T-helper 22 cell (primary cell): ENCODE measurements around the gene TNFSF8.

ENCODE experiments used
- DNase-seq: peaks from one replicate; pipeline ENCODE4 v3.0.0-alpha.2; 2020; ENCODE audit warnings: low read depth

The TNFSF8 gene

DNA sequence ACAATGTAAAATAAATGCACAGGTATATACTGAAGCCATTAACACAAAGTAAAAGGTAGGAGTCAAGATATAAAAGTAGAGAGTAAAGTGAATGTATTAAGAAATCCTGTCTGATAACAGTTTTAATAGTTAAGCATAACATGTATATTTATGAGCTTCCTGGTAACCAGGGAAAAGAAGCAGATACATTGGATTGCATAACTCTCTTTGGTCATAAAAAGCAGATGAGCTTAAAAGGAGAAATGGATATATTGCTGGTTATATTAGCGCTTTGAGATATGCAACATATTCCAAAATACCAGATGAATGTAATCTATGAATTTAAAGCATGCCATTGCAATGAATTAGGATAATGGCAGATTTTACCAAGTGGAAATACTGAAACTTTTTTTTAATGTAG, 6.2 kb upstream of the TNFSF8 start:
- no peak for DNase-seq

GRCh38 chr9:114935119-114935518, 4.7 kb upstream of the TNFSF8 start:
- DNase-seq: no peak

GRCh38 chr9:114932502-114932901, 2.1 kb upstream of the TNFSF8 start:
- DNase-seq: no peak

DNA sequence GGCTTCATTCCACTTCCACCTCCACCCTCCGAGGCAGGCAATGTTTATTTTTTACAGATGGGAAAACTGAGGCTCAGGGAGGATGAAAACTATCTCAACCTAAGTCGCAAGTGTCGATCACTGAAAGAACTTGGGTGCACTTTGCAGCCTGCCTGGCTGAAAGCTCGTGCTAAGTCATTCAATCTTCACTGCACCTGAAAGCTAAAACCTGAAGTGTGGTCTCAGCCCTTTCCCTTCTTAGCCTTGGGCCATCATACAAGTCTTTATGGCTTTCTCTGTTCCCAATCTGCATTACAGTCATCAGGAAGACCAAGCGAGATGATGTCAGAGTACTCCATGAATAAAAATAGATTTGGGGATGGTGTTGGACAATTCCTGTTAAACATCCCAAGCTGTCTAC, 1.0 kb upstream of the TNFSF8 start:
- DNase-seq: no peak

DNA sequence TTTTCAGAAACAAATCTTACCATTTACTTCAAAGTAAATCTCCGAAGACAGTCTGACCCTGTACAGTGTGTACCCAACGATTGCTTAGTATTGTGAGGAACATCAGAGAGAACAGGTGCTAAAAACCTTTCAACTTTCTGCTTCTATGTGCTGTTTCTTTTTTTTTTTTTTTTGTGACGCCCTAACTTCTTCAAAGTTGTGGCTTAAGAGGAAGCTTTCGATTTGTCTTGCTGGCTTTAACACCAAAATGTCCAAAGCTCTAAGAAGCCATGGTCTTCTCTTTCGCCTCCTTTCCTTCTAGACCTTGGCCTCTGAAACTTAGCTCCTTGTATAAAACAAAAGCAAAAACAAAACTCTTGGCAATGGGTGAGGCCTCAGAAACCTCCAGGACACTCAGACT, 1.2 kb downstream of the TNFSF8 start:
- no peak for DNase-seq

- DNase-seq: no peak
Measured at GRCh38 chr9:114928671-114929070, 1.7 kb downstream of the TNFSF8 start.

GRCh38 chr9:114928136-114928535, 2.3 kb downstream of the TNFSF8 start:
- DNase-seq: no peak

DNA sequence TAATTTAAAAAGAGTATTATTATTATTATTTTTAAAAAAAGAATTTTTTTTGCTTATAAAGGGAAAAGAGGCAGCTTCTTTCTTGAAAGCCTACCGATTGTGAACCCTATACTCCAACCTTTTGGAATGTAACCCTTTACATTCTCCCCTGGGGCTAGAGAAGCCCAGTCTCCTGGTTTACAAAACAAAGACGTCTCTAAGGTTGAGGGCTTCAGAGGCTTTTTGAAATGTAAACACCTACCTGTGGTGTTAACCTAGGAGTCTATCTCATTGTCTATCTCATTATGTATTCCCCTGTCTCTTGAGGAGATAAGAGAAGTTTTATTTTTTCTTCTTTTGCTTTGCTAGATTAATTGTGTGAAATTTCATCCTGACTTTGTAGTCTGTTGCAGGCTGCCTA, 4.7 kb downstream of the TNFSF8 start:
- DNase-seq: no peak

- no peak for DNase-seq
Measured at GRCh38 chr9:114925039-114925438, 5.4 kb downstream of the TNFSF8 start.

DNA sequence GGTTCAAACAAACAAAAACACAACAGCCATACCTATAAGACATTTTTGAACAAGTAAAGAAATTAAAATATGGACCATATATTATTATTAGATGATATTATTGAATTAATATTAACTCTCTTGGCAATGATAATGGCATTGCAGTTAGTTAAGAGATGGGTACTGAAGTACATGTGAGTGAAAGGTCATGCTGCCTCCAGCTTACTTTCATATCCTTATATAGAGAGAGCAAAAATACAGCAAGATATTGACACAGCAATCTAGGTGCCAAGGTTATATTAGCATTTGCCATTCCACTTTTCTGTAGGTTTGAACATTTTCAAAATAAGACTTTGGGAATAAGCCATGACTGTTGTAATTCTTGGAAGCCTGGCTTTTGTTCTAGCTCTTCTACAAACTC, 6.1 kb downstream of the TNFSF8 start:
- DNase-seq: no peak

DNA sequence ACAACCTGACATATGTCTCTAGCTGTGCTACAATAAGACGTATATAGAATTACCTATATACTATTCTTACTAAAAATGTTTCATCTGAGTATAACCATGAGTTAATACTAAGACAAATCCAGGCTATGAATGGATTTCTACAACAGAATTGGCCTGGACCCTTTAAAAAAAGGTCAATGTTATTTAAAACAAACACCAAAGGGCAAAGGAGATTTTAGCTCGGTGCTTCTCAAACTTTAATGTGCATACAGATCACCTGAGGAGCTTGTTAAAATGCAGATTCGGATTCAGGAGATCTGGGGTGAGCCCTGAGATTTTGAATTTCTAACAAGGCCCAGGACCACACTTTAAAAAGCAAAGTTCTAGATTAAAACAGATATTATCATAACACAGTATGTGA, 6.5 kb downstream of the TNFSF8 start:
- no peak for DNase-seq

DNA sequence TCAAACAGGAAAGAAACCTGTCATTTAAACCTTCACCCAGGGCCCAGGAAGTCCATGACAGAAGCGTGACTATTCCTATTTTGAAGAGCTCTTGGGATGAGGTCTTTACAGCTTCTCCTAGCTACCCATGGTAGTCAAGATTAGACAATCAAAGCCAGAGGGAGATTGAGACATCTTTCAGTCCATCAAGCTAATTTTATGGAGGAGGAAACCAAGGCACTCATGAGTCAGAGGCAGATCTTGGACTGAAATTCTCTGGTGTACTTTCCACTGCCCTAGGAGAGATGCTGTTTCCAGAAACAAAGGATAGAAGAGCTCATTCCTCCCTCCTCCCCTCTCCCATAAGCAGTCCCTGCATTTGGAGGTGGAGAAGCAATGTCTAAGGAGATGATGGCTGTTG, 9.2 kb downstream of the TNFSF8 start:
- no peak for DNase-seq

DNA sequence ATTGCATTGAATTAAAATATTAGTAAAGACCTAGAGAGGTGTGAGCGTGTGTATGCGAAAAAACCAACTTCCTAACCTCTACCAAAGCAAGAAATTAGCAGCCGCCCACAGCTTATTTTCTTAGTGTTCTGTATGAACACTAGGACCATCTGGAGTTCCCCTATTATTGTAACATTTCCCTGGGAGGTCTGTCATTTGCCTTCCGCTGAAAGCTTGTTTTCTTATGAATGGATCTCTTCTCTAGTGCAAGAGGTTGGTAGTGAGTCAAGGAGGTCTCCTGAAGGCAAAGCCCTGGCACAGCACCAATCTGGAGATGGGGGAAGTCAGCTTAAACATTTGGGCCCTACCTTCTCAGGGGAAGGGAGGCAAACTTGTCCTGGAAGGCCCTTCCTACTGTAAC, 10.8 kb downstream of the TNFSF8 start:
- no peak for DNase-seq

DNA sequence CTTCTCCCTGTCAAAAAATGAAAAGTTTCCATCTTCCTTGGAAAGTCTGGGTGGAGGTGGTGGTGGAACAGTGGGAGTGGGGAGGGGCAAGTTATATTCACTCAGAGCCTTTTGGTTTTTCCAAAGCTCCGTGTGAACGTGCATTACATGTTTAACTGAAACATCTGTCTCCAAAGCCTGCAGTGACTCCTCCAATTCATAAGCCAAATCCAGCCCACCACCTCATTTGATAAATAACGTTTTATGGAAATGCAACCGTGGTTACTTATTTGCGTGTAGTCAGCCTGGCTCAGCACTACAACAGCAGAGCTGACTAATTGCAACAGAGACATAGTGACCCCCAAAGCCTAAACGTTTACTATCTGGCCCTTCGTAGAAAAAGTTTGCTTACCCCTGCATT, 13.9 kb downstream of the TNFSF8 start:
- DNase-seq: no peak

DNA sequence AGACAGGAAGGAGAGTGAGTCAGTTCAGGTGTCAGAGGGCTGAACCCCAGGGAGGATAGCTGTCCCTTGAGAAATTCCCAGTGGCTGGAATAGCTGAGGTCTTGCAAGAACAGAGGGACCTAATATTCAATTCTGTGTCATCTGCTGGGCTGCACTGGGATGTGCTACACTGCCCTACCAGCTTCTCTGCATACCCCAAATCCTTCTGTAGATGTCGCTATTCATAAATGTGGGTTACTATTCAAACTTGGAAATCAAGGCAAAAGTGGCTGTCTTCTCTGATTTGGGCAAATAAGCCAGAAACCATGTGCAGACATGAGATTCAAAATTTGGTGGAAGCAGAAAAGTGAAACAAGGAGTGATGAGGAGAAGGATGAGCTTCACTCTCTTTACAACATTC, 16.3 kb downstream of the TNFSF8 start:
- DNase-seq: no peak

GRCh38 chr9:114913656-114914055, 16.7 kb downstream of the TNFSF8 start:
- no peak for DNase-seq

DNA sequence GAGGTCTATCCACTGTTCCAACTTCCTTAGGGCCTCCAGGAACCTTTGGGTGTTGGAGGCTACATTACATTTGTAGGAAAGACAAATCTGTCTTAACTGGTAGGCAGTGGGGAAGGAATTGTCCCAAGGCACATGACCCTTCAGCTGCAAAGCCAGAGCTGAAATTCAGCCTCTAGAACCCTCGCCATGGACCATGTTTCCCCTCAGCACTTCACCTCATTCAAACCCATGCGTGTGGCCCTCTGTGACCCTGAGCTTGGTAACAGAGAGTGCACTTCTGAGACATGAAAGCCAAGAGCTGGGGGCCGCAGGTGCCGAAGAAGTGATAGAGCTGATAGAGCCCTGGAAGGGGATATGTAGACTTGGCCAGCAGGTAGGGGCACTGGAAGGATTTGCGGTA, 17.2 kb downstream of the TNFSF8 start:
- no peak for DNase-seq

- no peak for DNase-seq
Measured at GRCh38 chr9:114911167-114911821, 19.1 kb downstream of the TNFSF8 start.

DNA sequence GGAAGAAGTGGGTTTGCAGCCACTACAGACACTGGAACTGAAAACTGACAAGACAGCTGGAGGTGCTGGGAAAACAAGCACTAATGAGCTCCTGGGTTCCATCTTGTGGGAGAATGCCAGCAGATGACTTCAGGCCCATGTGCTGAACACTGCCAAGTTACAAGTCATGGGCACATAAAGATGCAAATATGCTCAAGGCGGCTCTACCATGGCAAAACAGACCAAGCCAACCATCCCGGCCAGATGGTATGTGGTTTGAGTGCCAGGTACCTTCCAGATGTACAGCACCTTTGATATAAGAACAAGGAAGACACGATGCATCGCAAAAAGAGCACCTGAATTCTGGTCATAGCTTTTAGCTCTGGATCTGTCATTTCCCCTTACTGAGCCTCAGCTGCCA, 19.9 kb downstream of the TNFSF8 start:
- no peak for DNase-seq

GRCh38 chr9:114909661-114910060, 20.7 kb downstream of the TNFSF8 start:
- no peak for DNase-seq

DNA sequence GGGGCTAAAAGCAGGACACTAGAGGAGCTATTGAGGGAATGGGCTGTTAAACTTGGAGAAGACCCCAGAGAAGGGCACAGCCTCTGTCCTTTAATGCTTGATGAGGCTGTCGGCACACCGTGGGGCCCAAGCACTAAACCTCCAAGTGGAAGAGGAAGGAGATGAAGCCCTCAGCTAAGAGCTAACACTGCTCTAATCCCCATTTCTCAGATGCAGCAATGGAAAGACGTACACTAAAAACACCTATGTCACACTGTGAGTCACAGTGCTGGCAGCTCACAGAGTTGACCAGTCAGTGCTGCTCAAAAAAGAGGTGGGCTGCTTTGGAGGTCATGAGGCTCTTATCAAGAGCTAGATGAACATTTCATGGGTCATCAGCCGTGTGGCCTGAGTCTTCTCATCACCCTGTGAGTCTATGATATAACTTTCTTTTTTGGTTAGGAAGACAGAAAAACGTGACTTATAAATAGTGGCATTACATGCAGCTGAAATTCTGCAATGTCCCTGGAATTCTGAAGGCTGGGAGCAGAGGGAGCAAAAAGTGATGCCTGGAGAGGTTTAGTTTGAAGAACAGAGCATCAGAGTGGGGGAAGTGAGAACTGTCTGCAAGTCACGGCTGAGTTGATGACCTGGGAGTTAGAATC, 21.5 kb downstream of the TNFSF8 start:
- DNase-seq: no peak

GRCh38 chr9:114908104-114908622, 22.2 kb downstream of the TNFSF8 start:
- no peak for DNase-seq

DNA sequence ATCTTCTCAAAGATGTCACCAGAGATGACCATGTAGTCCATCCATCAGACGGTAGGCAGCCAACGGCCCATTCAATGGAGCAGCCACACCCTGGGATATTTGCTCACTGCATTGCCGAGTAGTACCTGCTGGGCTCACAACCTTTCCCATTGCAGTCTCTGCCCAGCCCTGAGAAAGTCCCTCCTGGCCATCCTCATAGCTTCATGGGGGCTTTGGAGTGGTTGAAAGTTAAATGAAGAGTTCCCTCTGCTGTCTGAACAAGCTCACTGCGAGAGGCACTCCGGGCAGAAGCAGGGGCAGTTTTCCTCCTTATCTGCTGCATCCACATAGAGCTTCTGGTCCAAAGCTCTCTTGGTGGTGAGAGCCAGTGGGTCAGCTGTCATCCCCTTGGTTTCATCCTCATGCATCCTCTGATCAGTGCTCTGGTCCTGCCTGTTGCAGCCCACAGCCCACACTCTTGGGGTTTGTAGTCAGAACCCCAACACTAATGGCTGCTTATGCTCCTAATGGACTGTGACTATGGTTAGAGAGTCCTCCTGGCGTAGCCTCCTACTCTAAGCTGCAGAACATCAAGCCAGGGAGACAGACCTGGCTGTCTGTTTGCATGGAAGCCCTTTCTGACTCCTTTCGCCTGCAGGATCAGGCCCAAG, 23.3 kb downstream of the TNFSF8 start:
- no peak for DNase-seq
